Neural progenitor cell (in vitro differentiated cells): ENCODE data around the gene SLC4A1AP. TPM values are rescaled to one million over a fixed set of nuclear protein-coding genes. Genes with fewer than 3 reads are reported as not detected.

ENCODE experiments used
- DNase-seq: peaks from one replicate; pipeline ENCODE4 v3.0.0-alpha.2; 2016; ENCODE audit warnings: low spot score
- H2AFZ ChIP-seq: fragments of 200-600 bp; sonication (generic); replicated peaks from 2 replicates; pipeline ENCODE4 v1.6.1; 2016; ENCODE audit warnings: antibody characterized with exemption
- H3F3A ChIP-seq: fragments of 200-600 bp; sonication (generic); 2 replicates; pipeline ENCODE4 v1.6.1; 2016; ENCODE audit warnings: antibody characterized with exemption, low read depth
- H3K27ac ChIP-seq: fragments of 200-600 bp; sonication (generic); 2 replicates; pipeline ENCODE4 v1.5.1; 2016; ENCODE audit warnings: mild to moderate bottlenecking
- H3K27me3 ChIP-seq: fragments of 200-600 bp; sonication (generic); 2 replicates; pipeline ENCODE4 v1.6.1; 2016; ENCODE audit warnings: mild to moderate bottlenecking, moderate library complexity
- H3K36me3 ChIP-seq: fragments of 200-600 bp; sonication (generic); 2 replicates; pipeline ENCODE4 v1.5.1; 2016
- H3K4me1 ChIP-seq: fragments of 200-600 bp; sonication (generic); 2 replicates; pipeline ENCODE4 v1.6.1; 2016; ENCODE audit warnings: mixed run types
- H3K4me2 ChIP-seq: fragments of 200-600 bp; sonication (generic); 2 replicates; pipeline ENCODE4 v1.6.1; 2016
- H3K4me3 ChIP-seq: fragments of 200-600 bp; sonication (generic); 2 replicates; pipeline ENCODE4 v1.5.1; 2016
- H3K79me2 ChIP-seq: fragments of 200-600 bp; sonication (generic); 2 replicates; pipeline ENCODE4 v1.6.1; 2016; ENCODE audit warnings: low read depth
- H3K9ac ChIP-seq: fragments of 200-600 bp; sonication (generic); 2 replicates; pipeline ENCODE4 v1.6.1; 2016
- H3K9me3 ChIP-seq: fragments of 200-600 bp; sonication (generic); 2 replicates; pipeline ENCODE4 v1.5.1; 2016; ENCODE audit warnings: low read depth
- H4K20me1 ChIP-seq: fragments of 200-600 bp; sonication (generic); 2 replicates; pipeline ENCODE4 v1.6.1; 2016; ENCODE audit warnings: low read depth
- H3K27ac Mint-ChIP-seq: 3 replicates; pipeline ENCODE4 v1.8.0; 2021; ENCODE audit warnings: mixed read lengths
- H3K27me3 Mint-ChIP-seq: 2 replicates; pipeline ENCODE4 v1.8.0; 2022; ENCODE audit warnings: low read depth, mild to moderate bottlenecking, inconsistent platforms, moderate library complexity, mixed read lengths; ENCODE audit not compliant: insufficient read depth
- H3K36me3 Mint-ChIP-seq: 3 replicates; pipeline ENCODE4 v1.8.0; 2021; ENCODE audit warnings: mixed read lengths
- H3K4me1 Mint-ChIP-seq: 3 replicates; pipeline ENCODE4 v1.8.0; 2021; ENCODE audit warnings: mixed read lengths
- H3K4me3 Mint-ChIP-seq: 3 replicates; pipeline ENCODE4 v1.8.0; 2021; ENCODE audit warnings: mild to moderate bottlenecking, moderate library complexity, mixed read lengths
- H3K9me3 Mint-ChIP-seq: 3 replicates; pipeline ENCODE4 v1.8.0; 2020; ENCODE audit warnings: mixed read lengths
- CTCF ChIP-seq: fragments of 200-600 bp; sonication (generic); IDR thresholded peaks from 2 replicates; pipeline ENCODE4 v1.5.1; 2017; ENCODE audit warnings: antibody characterized with exemption, mild to moderate bottlenecking
- EZH2 ChIP-seq: fragments of 200-600 bp; sonication (generic); IDR thresholded peaks from 2 replicates; pipeline ENCODE4 v1.6.1; 2017; ENCODE audit warnings: antibody characterized with exemption, mild to moderate bottlenecking, moderate library complexity
- EZH2phosphoT487 ChIP-seq: fragments of 200-600 bp; sonication (generic); IDR thresholded peaks from 2 replicates; pipeline ENCODE4 v1.6.1; 2017; ENCODE audit warnings: antibody characterized with exemption
- total RNA-seq: library from RNA; depleted of rRNA; stranded (reverse); fragments of >200 nt; gene quantifications from 2 replicates; pipeline ENCODE4 v1.2.3, GENCODE V29; 2015; ENCODE audit warnings: low replicate concordance

Gene SLC4A1AP
- total RNA-seq, 1 donor from 2014 or later: 32.2 TPM

DNA sequence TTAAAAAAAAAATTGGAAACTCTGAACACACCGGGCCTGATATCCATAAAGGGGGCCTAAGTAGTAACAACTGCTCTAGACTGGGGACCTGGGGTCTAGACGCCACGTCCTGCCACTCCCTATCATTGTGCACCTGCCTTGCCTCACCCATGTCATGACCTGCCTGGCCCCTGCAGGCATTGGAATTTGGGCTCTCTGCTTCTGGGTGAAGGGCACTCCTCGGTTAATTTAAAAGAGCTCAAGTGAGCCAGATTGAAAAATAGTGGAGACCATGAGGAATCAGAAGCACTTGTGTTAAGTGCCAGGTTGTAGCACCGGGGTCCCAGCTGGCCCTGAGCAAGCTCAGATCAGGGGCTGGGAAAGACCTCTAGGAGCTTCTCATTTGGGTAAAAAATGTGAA lies 48.1 kb downstream of the SLC4A1AP start:
- Histone ChIP-seq H3K9ac (no peak overlapping the region), H3K4me3 (no peak overlapping the region)

DNA sequence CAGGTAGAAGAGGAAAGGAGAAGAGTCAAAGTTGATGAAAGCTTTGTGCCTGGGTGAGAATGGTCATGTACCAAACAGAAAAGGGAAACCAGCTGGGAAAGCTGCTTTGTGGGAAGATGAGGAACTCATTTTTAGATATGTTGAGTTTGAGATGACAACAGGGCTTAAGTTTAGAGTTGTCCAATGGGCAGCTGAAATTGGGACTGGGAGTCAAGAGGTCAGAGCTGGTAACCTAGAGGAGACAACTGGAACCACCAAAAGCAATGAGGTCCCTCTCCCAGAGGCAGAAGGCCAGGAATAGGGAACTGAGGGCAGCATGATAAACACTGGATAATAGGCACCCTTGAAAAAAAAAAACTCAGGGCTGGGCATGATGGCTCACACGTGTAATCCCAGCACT lies 48.8 kb downstream of the SLC4A1AP start:
- no peaks in the 10 kb centered on the region for H3K79me2 ChIP-seq
- Mint-ChIP-seq H3K4me3 (no peak overlapping the region), H3K4me1 (peaks cover 18% of the 10 kb centered on the region)

More for the DNA sequence above, 48.1 kb downstream of the SLC4A1AP start:
- no peaks in the 10 kb centered on the region for H3K9me3 ChIP-seq
- H3K4me2 ChIP-seq: no peak overlapping the region
- no peak overlapping the region for H3K4me3 Mint-ChIP-seq
- peaks cover 14% of the 10 kb centered on the region for H3K4me1 Mint-ChIP-seq
- TF ChIP-seq EZH2phosphoT487 (no peak), CTCF (no peak), EZH2 (no peak)
- peaks cover 11% of the 10 kb centered on the region for H3K27me3 Mint-ChIP-seq
- H3K36me3 ChIP-seq: no peaks in the 10 kb centered on the region
- no peak overlapping the region for H2AFZ ChIP-seq
- H3K4me1 ChIP-seq: peaks cover 8% of the 10 kb centered on the region
- no peak for DNase-seq
- no peaks in the 10 kb centered on the region for H3K79me2 ChIP-seq
- H4K20me1 ChIP-seq: no peaks in the 10 kb centered on the region
- H3K36me3 Mint-ChIP-seq: no peaks in the 10 kb centered on the region
- H3F3A ChIP-seq: peaks cover 6% of the 10 kb centered on the region
- no peak overlapping the region for H3K27ac ChIP-seq
- peaks cover 15% of the 10 kb centered on the region for H3K27me3 ChIP-seq
- H3K9me3 Mint-ChIP-seq: no peaks in the 10 kb centered on the region
- H3K27ac Mint-ChIP-seq: no peak overlapping the region

DNA sequence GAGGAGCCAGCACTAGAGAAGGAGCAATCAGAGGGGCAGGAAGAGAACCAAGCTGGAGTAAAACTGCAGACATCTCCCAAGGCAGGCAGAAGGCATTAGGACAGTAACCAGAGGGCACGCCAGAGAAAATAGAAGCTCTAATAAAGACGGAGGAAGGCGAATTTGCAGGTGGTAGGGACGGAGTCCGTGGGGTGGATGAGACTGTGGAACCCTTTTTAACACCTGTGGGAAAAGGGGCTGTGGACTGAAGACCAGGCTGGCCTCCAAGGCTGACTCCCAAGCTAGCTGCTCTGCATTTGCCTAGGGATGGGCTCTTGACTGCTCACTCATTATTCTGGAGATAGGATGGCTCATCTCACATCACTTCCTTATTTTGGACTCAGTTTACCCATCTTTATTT lies 49.5 kb downstream of the SLC4A1AP start:
- Mint-ChIP-seq H3K36me3 (no peaks in the 10 kb centered on the region), H3K4me3 (no peak overlapping the region), H3K4me1 (peaks cover 18% of the 10 kb centered on the region), H3K9me3 (no peaks in the 10 kb centered on the region), H3K27me3 (peaks cover 15% of the 10 kb centered on the region), H3K27ac (peak overlapping the region; percentile 37)
- no peaks in the 10 kb centered on the region for H3K79me2 ChIP-seq
- H3K27ac ChIP-seq: no peak overlapping the region
- H3K4me3 ChIP-seq: no peak overlapping the region
- H3F3A ChIP-seq: peaks cover 13% of the 10 kb centered on the region
- H3K9me3 ChIP-seq: no peaks in the 10 kb centered on the region
- no peak overlapping the region for H2AFZ ChIP-seq
- DNase-seq: no peak
- TF ChIP-seq CTCF (no peak), EZH2 (no peak), EZH2phosphoT487 (no peak)
- no peak overlapping the region for H3K9ac ChIP-seq
- no peaks in the 10 kb centered on the region for H3K36me3 ChIP-seq
- H3K27me3 ChIP-seq: peaks cover 20% of the 10 kb centered on the region
- no peak overlapping the region for H3K4me2 ChIP-seq
- H4K20me1 ChIP-seq: no peaks in the 10 kb centered on the region
- peaks cover 9% of the 10 kb centered on the region for H3K4me1 ChIP-seq

More for the DNA sequence above, 48.8 kb downstream of the SLC4A1AP start:
- peaks cover 15% of the 10 kb centered on the region for H3K27me3 Mint-ChIP-seq
- TF ChIP-seq CTCF (no peak), EZH2 (no peak), EZH2phosphoT487 (no peak)
- no peak overlapping the region for H3K4me3 ChIP-seq
- DNase-seq: no peak
- H3K36me3 ChIP-seq: no peaks in the 10 kb centered on the region
- peaks cover 9% of the 10 kb centered on the region for H3K4me1 ChIP-seq
- H3F3A ChIP-seq: peaks cover 13% of the 10 kb centered on the region
- no peak overlapping the region for H3K27ac Mint-ChIP-seq
- no peaks in the 10 kb centered on the region for H3K9me3 ChIP-seq
- no peak overlapping the region for H3K9ac ChIP-seq
- H3K4me2 ChIP-seq: no peak overlapping the region
- H3K9me3 Mint-ChIP-seq: no peaks in the 10 kb centered on the region
- no peaks in the 10 kb centered on the region for H4K20me1 ChIP-seq
- H2AFZ ChIP-seq: no peak overlapping the region
- no peaks in the 10 kb centered on the region for H3K36me3 Mint-ChIP-seq
- H3K27ac ChIP-seq: no peak overlapping the region
- peaks cover 20% of the 10 kb centered on the region for H3K27me3 ChIP-seq
